HCT116 (cell line): Measurements from ENCODE around the gene PARP8.

Source experiments
- SP1 ChIP-seq: IDR thresholded peaks from 2 replicates; pipeline ENCODE4 v1.6.1; 2012; ENCODE audit warnings: low read depth
- TF ChIP-seq, protein P1 (sequence below), 3 experiments: fragments of 200-600 bp in 1 of 3; sonication (generic) in 1 of 3; IDR thresholded peaks in 2 of 3; conservative IDR thresholded peaks in 1 of 3; 2 replicates each; pipeline ENCODE4 v1.5.1; 2012 to 2017; ENCODE audit warnings: low read depth in 2 of 3, low read length in 2 of 3, antibody characterized with exemption in 1 of 3, borderline replicate concordance in 1 of 3, control low read depth in 1 of 3, mild to moderate bottlenecking in 1 of 3, mixed read lengths in 1 of 3, mixed run types in 1 of 3, moderate library complexity in 1 of 3; ENCODE audit not compliant: insufficient read depth in 1 of 3

GRCh38 chr5:50658246-50658645 is 8.2 kb upstream of the PARP8 start:
- TF ChIP-seq, protein P1, sequence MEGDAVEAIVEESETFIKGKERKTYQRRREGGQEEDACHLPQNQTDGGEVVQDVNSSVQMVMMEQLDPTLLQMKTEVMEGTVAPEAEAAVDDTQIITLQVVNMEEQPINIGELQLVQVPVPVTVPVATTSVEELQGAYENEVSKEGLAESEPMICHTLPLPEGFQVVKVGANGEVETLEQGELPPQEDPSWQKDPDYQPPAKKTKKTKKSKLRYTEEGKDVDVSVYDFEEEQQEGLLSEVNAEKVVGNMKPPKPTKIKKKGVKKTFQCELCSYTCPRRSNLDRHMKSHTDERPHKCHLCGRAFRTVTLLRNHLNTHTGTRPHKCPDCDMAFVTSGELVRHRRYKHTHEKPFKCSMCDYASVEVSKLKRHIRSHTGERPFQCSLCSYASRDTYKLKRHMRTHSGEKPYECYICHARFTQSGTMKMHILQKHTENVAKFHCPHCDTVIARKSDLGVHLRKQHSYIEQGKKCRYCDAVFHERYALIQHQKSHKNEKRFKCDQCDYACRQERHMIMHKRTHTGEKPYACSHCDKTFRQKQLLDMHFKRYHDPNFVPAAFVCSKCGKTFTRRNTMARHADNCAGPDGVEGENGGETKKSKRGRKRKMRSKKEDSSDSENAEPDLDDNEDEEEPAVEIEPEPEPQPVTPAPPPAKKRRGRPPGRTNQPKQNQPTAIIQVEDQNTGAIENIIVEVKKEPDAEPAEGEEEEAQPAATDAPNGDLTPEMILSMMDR (IDR thresholded peaks at IDR 0.05 in 2 of 3, conservative IDR thresholded peaks at IDR 0.05 in 1 of 3; ENCODE audit: borderline replicate concordance in 1 of 3, insufficient read depth in 1 of 3, low read depth in 2 of 3, low read length in 2 of 3), result no peak
- TF ChIP-seq SP1, result no peak
